GM18861 (cell line): ENCODE results near the gene RAB11A.

ENCODE experiments used
- ATAC-seq: cut with Tn5 transposase; IDR thresholded peaks from one replicate; pipeline ENCODE4 v1.9.1; 2021; ENCODE audit not compliant: unreplicated experiment

RAB11A gene

GRCh38 chr15:65937476-65937875 lies 68.2 kb downstream of the RAB11A start:
- ATAC-seq: no peak

- ATAC-seq: no peak
These were observed 69.3 kb downstream of the RAB11A start for GRCh38 chr15:65938604-65939003.

GRCh38 chr15:65939901-65940617 lies 70.8 kb downstream of the RAB11A start:
- no peak for ATAC-seq

- ATAC-seq: no peak
These were observed 71.3 kb downstream of the RAB11A start for GRCh38 chr15:65940618-65940909.
